GM12872 (cell line): Measurements from ENCODE around the gene PLXNB2.

ENCODE experiments used
- CTCF ChIP-seq: IDR thresholded peaks from 3 replicates; pipeline ENCODE4 v1.5.1; 2011; ENCODE audit warnings: low read depth, mild to moderate bottlenecking, low read length, moderate library complexity; ENCODE audit not compliant: insufficient read depth

The PLXNB2 gene

DNA sequence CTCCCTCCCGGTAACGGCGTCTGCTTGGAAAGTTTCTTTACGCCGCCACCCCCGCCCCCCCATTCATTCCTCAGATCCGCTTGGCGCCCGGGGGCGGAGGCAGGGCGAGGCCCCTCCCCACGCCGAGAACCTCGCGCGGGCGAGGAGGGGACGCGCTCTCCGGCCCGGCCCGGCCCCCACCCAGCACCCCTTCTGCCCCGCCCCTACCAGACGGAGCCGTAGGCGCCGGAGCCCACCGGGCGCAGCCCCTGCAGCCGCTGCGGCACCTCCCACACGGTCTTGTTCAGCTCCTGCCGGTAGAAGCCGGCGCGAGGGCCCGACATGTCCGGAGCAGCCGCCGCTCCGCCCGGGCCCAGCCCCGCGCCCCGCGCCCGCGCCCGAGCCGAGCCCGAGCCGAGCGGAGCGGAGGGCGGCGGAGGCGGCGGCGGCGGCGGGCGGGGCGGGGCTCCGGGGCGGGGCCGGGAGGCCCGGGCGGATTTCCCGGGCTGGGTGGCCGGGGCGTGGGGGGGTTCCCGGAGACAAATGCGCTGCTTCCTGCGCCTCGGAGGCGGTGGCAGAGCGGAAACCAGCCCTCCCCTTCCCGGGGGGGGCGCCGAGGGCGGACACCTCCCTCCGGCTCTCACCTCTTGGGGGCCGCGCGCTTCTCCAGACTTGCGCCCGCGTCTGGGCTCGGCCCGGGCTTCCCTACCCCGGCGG lies 37.3 kb downstream of the PLXNB2 start, which contains the start of gene MAPK11:
Gene MAPK11 (minus strand): TSS at position 411 of the 696 bp plus-strand sequence. CDS start 88 bp downstream, at position 323.
- TF ChIP-seq CTCF, result no peak

DNA sequence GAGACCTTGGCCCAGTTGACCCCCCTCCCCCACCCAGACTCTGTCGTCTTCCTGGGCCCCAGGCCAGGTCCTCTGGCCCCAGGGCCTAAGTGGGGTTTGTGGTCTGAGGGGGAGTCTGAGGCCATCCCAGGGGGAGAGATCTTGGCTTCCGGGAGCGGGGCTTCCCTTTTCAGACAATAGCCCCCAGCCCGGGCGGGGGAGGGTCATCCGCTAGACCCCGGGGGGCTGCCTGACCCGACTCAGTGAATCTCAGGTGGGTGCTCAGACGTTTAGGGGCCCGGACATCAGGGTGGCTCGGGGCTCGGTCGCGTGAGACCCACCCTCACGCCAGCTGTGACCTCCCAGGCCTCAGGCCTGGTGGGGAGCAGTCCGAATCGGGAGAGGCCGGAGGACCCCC lies 37.9 kb downstream of the PLXNB2 start:
- no peak for TF ChIP-seq CTCF

DNA sequence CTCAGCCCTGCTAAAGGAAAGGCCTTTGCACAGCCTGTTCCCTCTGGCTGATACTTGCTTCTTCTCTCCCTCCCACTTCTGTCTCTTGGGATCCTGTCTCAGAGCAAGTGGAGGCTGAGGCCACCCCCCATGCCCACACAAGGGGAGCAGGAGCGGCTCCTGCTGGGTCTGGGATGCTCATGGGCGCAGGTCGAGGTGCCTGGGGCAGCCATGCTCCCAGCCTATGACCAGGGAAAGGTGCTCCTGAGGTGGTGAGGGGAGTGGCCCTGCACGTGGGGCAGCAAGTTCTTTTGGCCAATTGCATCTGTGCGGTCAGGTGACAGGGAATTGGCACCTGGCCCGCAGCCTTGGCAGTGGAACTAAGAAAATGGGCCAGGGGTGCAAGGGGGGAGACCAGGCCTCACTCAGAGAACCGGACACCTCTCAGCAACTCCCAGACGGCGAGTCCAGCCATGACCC lies 38.8 kb downstream of the PLXNB2 start:
- no peak for TF ChIP-seq CTCF

GRCh38 chr22:50267591-50268390 lies 39.7 kb downstream of the PLXNB2 start:
- peak; percentile 32; the same call in 2 of the 3 replicates for TF ChIP-seq CTCF

DNA sequence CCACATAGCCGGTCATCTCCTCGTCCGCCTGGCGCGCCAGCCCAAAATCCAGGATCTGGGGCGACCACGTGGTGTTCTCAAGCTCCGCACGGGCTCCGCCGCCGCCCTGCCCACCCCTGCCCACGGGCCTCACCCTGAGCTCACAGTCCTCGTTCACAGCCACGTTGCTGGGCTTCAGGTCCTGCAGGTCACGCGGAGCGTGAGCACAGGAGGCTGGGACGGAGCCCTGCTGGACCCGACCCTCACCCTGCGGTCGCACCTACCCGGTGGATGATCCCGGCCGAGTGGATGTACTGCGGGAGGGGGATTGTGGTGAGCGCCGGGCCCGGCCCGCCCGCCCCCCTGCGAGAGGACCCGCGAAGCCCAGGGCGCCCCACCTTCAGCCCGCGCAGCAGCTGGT lies 40.5 kb downstream of the PLXNB2 start:
- TF ChIP-seq CTCF, result no peak

DNA sequence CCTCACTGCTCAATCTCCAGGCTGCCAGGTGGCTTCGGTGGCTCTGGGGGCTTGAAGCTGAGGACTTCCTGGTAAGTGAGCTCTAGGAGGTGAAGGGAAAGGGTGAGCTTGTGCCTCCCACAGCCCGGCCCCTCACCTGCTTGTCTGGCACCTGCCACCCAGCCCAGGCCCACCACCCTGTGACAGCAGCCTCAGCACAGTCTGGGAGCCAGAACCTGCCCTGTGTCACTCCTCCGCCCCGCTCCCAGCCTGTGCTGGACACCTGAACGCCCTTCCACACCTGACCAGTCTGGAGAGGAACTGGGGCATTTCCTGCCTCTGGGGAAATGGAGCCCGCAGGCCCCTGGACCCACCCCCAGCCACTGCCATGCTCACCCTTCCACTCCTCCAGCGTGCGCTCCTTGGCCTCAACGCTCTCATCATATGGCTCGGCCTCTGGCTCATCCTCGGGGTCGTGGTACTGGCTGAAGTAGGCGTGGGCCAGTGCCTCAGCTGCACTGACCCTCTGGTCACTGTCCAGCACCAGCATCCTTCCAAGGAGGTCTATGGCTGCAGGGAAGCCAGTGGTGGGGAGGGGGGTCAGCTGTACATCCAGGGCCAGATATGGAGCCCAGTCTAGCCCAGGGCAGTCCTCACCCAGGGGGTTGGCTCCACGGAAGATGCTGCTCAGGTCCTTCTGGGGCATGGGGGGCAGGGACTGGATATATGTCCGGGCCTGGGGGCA lies 42.3 kb downstream of the PLXNB2 start:
- no peak for TF ChIP-seq CTCF
